ENCODE data around the gene XIRP2. TPM values are rescaled to one million over a fixed set of nuclear protein-coding genes. Genes with fewer than 3 reads are reported as not detected.
A peak's percentile ranks its signal among the peaks of the same experiment; 100 is the strongest.

The XIRP2 gene
- total RNA-seq, 1 donor from 2014 or later: 0.25 TPM

DNA sequence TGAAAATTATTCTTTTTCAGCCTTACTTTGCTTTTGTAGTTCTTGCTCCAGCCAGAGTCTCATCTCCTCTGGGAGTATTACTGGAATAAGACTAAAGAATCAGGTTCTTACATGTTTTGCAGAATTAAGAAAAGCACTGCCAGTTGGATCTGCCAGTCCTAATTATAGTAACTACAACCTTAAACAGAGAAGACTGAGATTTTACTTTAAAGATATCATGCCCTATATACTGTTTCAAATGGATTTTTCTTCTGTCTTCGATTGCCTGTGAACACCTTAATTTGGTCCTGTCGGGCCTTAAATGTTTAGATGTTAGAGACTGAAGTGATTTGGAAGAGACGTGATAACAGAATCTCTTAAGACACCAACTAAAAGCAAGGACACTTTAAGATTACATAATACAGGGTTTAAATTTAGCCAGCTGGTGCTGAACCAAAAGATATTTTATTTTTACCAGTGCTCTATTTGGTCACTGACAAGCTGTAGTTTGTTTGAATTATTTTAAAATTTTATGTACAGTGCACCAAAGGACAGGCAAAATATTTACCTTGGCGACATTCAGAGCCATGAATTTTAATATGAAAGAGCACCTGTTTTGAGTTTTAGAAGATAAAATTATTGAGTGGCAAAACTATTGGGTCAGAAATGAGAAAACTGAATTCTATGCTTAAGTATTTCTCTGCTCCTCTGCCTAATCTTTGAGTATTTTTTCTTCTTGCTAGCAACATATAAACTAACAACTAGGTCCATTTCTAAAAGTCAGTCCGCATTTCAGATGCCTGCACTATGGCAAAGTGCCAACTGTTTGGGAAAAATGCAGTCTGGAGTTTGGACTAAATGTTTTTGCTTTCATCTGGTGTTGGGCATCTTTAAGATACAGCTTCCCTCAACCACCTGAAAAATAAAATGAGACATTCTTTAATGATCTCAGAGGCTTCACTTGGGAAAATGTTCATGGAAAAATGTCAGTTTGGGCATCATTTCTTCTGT lies 300.0 kb downstream of the XIRP2 start:
- Histone ChIP-seq H3K4me3 (ENCODE audit: insufficient read depth, low read depth, low read length) (no peak overlapping the region), H2AFZ (ENCODE audit: low read depth, low read length) (no peak overlapping the region), H3K79me2 (ENCODE audit: insufficient read depth, low read length) (no peaks in the 10 kb centered on the region), H3K9ac (ENCODE audit: low read length) (no peak overlapping the region), H3K4me2 (ENCODE audit: low read length) (no peak overlapping the region), H3K36me3 (ENCODE audit: insufficient read depth, low read length) (no peaks in the 10 kb centered on the region), H3K27me3 (ENCODE audit: insufficient read depth, low read length) (no peaks in the 10 kb centered on the region), H3K9me3 (ENCODE audit: insufficient read depth, low read depth, low read length) (no peaks in the 10 kb centered on the region), H3K27ac (ENCODE audit: low read depth, low read length) (no peak overlapping the region), H3K4me1 (ENCODE audit: insufficient read depth, low read length) (peaks cover 28% of the 10 kb centered on the region), H4K20me1 (ENCODE audit: insufficient read depth, low read length) (no peaks in the 10 kb centered on the region)
- H3K9me3 Mint-ChIP-seq (ENCODE audit: unreplicated experiment): no peaks in the 10 kb centered on the region
- H3K4me3 Mint-ChIP-seq (ENCODE audit: unreplicated experiment): no peak overlapping the region
- FAIRE-seq: no peak
- H3K27me3 Mint-ChIP-seq (ENCODE audit: low read depth, unreplicated experiment): no peaks in the 10 kb centered on the region
- no peaks in the 10 kb centered on the region for H3K36me3 Mint-ChIP-seq (ENCODE audit: low read depth, unreplicated experiment)
- no peak for DNase-seq (ENCODE audit: low read depth)
- no peak overlapping the region for H3K27ac Mint-ChIP-seq (ENCODE audit: unreplicated experiment)
- H3K4me1 Mint-ChIP-seq (ENCODE audit: low read depth, unreplicated experiment): peaks cover 5% of the 10 kb centered on the region
- TF ChIP-seq EZH2 (IDR thresholded peaks at IDR 0.05; ENCODE audit: insufficient read depth, low read length): no peak
- TF ChIP-seq, protein P1, sequence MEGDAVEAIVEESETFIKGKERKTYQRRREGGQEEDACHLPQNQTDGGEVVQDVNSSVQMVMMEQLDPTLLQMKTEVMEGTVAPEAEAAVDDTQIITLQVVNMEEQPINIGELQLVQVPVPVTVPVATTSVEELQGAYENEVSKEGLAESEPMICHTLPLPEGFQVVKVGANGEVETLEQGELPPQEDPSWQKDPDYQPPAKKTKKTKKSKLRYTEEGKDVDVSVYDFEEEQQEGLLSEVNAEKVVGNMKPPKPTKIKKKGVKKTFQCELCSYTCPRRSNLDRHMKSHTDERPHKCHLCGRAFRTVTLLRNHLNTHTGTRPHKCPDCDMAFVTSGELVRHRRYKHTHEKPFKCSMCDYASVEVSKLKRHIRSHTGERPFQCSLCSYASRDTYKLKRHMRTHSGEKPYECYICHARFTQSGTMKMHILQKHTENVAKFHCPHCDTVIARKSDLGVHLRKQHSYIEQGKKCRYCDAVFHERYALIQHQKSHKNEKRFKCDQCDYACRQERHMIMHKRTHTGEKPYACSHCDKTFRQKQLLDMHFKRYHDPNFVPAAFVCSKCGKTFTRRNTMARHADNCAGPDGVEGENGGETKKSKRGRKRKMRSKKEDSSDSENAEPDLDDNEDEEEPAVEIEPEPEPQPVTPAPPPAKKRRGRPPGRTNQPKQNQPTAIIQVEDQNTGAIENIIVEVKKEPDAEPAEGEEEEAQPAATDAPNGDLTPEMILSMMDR (IDR thresholded peaks at IDR 0.05; ENCODE audit: insufficient read depth, low read depth, low read length): no peak

DNA sequence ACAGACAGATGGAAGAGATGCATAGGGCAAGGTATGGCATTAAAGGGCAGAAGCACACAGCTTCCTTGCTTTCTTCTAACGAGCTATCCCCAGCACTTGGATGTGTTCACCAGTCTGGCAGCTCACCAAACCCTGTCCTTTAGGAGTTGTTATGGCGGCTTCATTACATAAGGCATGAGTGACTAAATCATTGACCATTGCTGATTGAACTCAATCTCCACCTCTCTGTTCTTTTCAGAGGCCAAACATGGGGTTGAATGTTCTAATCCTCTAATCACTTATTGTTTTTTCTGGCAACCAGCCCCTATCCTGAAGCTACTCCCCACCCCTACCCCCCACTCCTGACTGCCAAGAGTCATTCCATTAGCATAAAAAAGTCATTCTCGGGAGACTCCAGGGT lies 301.8 kb downstream of the XIRP2 start:
- H3K27ac Mint-ChIP-seq (ENCODE audit: unreplicated experiment): no peak overlapping the region
- Histone ChIP-seq H3K4me1 (ENCODE audit: insufficient read depth, low read length) (peaks cover 30% of the 10 kb centered on the region), H3K9ac (ENCODE audit: low read length) (no peak overlapping the region), H4K20me1 (ENCODE audit: insufficient read depth, low read length) (no peaks in the 10 kb centered on the region), H3K79me2 (ENCODE audit: insufficient read depth, low read length) (no peaks in the 10 kb centered on the region), H3K27me3 (ENCODE audit: insufficient read depth, low read length) (no peaks in the 10 kb centered on the region), H3K9me3 (ENCODE audit: insufficient read depth, low read depth, low read length) (no peaks in the 10 kb centered on the region), H2AFZ (ENCODE audit: low read depth, low read length) (no peak overlapping the region), H3K4me3 (ENCODE audit: insufficient read depth, low read depth, low read length) (no peak overlapping the region), H3K4me2 (ENCODE audit: low read length) (peak overlapping the region; percentile 37), H3K36me3 (ENCODE audit: insufficient read depth, low read length) (no peaks in the 10 kb centered on the region), H3K27ac (ENCODE audit: low read depth, low read length) (no peak overlapping the region)
- DNase-seq (ENCODE audit: low read depth) (peak; percentile 88), FAIRE-seq (peak; percentile 23)
- peaks cover 5% of the 10 kb centered on the region for H3K4me1 Mint-ChIP-seq (ENCODE audit: low read depth, unreplicated experiment)
- H3K4me3 Mint-ChIP-seq (ENCODE audit: unreplicated experiment): no peak overlapping the region
- H3K27me3 Mint-ChIP-seq (ENCODE audit: low read depth, unreplicated experiment): no peaks in the 10 kb centered on the region
- no peaks in the 10 kb centered on the region for H3K9me3 Mint-ChIP-seq (ENCODE audit: unreplicated experiment)
- TF ChIP-seq, protein P1 (IDR thresholded peaks at IDR 0.05; ENCODE audit: insufficient read depth, low read depth, low read length): no peak
- TF ChIP-seq EZH2 (IDR thresholded peaks at IDR 0.05; ENCODE audit: insufficient read depth, low read length): no peak
- no peaks in the 10 kb centered on the region for H3K36me3 Mint-ChIP-seq (ENCODE audit: low read depth, unreplicated experiment)

DNA sequence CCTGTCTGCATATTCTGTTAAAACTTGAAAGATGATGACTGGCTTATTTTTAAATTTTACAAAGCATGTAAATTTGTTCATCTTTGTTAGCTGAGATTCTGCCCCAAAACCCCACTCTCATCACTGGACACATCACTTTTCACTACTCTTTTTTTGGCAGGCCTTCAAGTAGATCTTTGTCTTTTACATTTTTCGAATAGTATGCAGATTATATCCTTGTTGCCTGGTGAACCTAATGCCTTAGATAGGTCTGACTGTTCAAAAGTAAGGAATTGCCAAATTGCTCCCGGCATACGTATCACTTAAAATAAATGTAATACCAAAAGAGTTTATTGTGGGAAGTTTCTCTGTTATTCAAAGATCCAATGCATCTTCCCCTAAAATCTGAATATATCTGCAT lies 303.3 kb downstream of the XIRP2 start:
- no peak overlapping the region for H3K4me3 ChIP-seq (ENCODE audit: insufficient read depth, low read depth, low read length)
- Mint-ChIP-seq H3K27me3 (ENCODE audit: low read depth, unreplicated experiment) (no peaks in the 10 kb centered on the region), H3K4me3 (ENCODE audit: unreplicated experiment) (no peak overlapping the region), H3K9me3 (ENCODE audit: unreplicated experiment) (no peaks in the 10 kb centered on the region), H3K4me1 (ENCODE audit: low read depth, unreplicated experiment) (peaks cover 11% of the 10 kb centered on the region), H3K27ac (ENCODE audit: unreplicated experiment) (no peak overlapping the region), H3K36me3 (ENCODE audit: low read depth, unreplicated experiment) (no peaks in the 10 kb centered on the region)
- H2AFZ ChIP-seq (ENCODE audit: low read depth, low read length): no peak overlapping the region
- peaks cover 33% of the 10 kb centered on the region for H3K4me1 ChIP-seq (ENCODE audit: insufficient read depth, low read length)
- peak overlapping the region; percentile 10 for H3K4me2 ChIP-seq (ENCODE audit: low read length)
- no peak overlapping the region for H3K9ac ChIP-seq (ENCODE audit: low read length)
- TF ChIP-seq, protein P1 (IDR thresholded peaks at IDR 0.05; ENCODE audit: insufficient read depth, low read depth, low read length): no peak
- no peak for TF ChIP-seq EZH2 (IDR thresholded peaks at IDR 0.05; ENCODE audit: insufficient read depth, low read length)
- no peaks in the 10 kb centered on the region for H4K20me1 ChIP-seq (ENCODE audit: insufficient read depth, low read length)
- H3K79me2 ChIP-seq (ENCODE audit: insufficient read depth, low read length): no peaks in the 10 kb centered on the region
- no peak for FAIRE-seq
- H3K9me3 ChIP-seq (ENCODE audit: insufficient read depth, low read depth, low read length): no peaks in the 10 kb centered on the region
- H3K27ac ChIP-seq (ENCODE audit: low read depth, low read length): no peak overlapping the region
- H3K27me3 ChIP-seq (ENCODE audit: insufficient read depth, low read length): no peaks in the 10 kb centered on the region
- H3K36me3 ChIP-seq (ENCODE audit: insufficient read depth, low read length): no peaks in the 10 kb centered on the region
- peak; percentile 75 for DNase-seq (ENCODE audit: low read depth)
